Left ventricle myocardium superior (tissue), 1 donor: ENCODE results near the gene CLCN4. TPM values are rescaled to one million over a fixed set of nuclear protein-coding genes. Genes with fewer than 3 reads are reported as not detected.

ENCODE experiments used
- ATAC-seq: fragments of 200-7000 bp; cut with Tn5 transposase; one replicate; pipeline ENCODE4 v1.9.1; 2020; ENCODE audit warnings: mild to moderate bottlenecking, moderate library complexity
- DNase-seq: peaks from one replicate; pipeline ENCODE4 v3.0.0-alpha.2; 2020
- intact Hi-C: fragments of 100-400 bp; cut with micrococcal nuclease; formaldehyde crosslinking; loops from one replicate; pipeline ENCODE4 v1.11.0; 2022
- total RNA-seq: library from RNA; stranded (reverse); fragmentation: NEBNext Ultra II Directional; extraction: Animal tissue kit (Norgen Biotek cat#: 25700); gene quantifications from one replicate; pipeline ENCODE4 v1.2.1, GENCODE V29; 2021
- donor health status: DM: no; HTN: yes; CAD: no; lungs with severe emphysema.

The CLCN4 gene
- total RNA-seq, 1 donor from 2014 or later = 30.0 TPM

DNA sequence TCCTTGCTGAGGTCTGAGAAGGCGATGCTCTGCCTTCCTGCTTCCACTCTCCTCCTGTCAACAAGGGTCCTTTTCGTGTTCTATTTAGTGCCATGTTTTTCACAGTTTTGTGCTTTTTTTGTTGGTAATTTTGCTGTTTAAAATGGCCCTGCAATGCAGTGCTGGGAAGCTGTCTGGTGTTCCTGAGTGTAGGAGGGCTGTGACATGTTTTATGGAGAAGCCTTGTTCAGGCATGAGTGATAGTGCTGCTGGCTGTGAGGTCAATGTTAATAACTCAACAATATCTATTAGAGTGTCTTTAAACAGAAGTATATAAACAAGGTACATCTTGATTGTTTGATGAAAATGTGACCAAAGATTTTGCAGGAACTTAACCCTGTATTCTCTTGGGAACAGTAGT, 27.6 kb downstream of the CLCN4 start:
- DNase-seq (no peak), ATAC-seq (no peak)
- intact Hi-C loops = no loop called here

DNA sequence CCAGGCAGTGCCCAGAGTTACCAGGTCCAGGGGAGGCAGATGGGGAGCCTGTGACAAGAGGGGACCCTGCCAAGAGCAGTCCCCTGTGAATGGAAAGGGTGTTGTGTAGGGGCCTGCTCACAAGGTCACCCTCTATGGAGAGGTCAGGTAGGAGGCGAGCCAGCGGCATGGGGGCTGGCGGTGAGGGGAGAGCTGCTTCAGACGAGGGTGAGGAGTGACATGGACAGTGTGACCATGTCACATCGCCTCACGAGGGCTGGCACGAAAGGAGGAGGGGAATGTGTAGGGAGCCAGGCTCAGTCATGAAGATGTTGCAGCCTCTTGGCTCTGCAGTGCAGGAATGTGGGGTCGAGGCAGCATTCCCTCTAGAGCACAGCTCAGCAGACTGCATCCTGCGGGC, 29.6 kb downstream of the CLCN4 start:
- DNase-seq (peak; percentile 28), ATAC-seq (peak; percentile 62)
- intact Hi-C loops = no loop called here

- intact Hi-C loops = no loop called here
- no peak for DNase-seq
- ATAC-seq = no peak
Observed at GRCh38 chrX:10187421-10187820, 30.6 kb downstream of the CLCN4 start.

- ATAC-seq = peak; percentile 89
- intact Hi-C loops = loop anchor here (10.0 kb wide), 1 partner anchor 445 kb away; no protein-coding TSS in a partner anchor
- peak; percentile 68 for DNase-seq
Observed at GRCh38 chrX:10189317-10190268, 32.8 kb downstream of the CLCN4 start.

GRCh38 chrX:10190367-10190766, 33.6 kb downstream of the CLCN4 start:
- DNase-seq (no peak), ATAC-seq (peak; percentile 82)
- intact Hi-C loops = loop anchor here (10.0 kb wide), 1 partner anchor 444 kb away; no protein-coding TSS in a partner anchor

DNA sequence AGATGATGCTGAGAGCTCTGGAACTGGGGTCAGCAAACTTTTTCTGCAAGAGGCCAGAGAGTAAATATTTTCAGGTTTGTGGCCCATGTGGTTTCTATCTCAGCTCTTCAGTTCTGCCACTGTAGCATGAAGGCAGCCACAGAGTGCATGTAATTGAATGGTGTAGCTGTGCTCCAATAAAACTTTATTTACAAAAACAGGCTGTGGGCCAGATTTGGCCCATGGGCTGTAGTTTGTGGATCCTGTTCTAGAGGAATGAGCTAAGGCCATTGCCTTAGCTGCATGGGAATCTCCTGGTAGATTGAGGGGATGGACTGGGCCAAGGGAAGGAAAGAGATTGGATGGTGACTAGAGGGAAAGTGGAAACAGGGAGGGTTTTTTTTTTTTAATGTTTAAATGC, 36.8 kb downstream of the CLCN4 start:
- no peak for ATAC-seq
- no peak for DNase-seq
- intact Hi-C loops = loop anchor here (10.0 kb wide), 1 partner anchor 441 kb away; no protein-coding TSS in a partner anchor

- DNase-seq (no peak), ATAC-seq (no peak)
- intact Hi-C loops = loop anchor here (10.0 kb wide), 1 partner anchor 439 kb away; no protein-coding TSS in a partner anchor
Observed at GRCh38 chrX:10195425-10195824, 38.6 kb downstream of the CLCN4 start.

GRCh38 chrX:10195947-10196346, 39.2 kb downstream of the CLCN4 start:
- DNase-seq (no peak), ATAC-seq (no peak)
- intact Hi-C loops = loop anchor here (10.0 kb wide), 1 partner anchor 439 kb away; no protein-coding TSS in a partner anchor

- ATAC-seq (peak; percentile 95), DNase-seq (no peak)
- intact Hi-C loops = loop anchor here (10.0 kb wide), 1 partner anchor 437 kb away; no protein-coding TSS in a partner anchor
Observed at GRCh38 chrX:10197279-10198210, 40.8 kb downstream of the CLCN4 start.

GRCh38 chrX:10198254-10198653, 41.5 kb downstream of the CLCN4 start:
- DNase-seq = no peak
- intact Hi-C loops = loop anchor here (10.0 kb wide), 1 partner anchor 437 kb away; no protein-coding TSS in a partner anchor
- no peak for ATAC-seq

- no peak for ATAC-seq
- peak; percentile 44 for DNase-seq
- intact Hi-C loops = loop anchor here (10.0 kb wide), 1 partner anchor 436 kb away; no protein-coding TSS in a partner anchor
Observed at GRCh38 chrX:10199212-10199611, 42.4 kb downstream of the CLCN4 start.

DNA sequence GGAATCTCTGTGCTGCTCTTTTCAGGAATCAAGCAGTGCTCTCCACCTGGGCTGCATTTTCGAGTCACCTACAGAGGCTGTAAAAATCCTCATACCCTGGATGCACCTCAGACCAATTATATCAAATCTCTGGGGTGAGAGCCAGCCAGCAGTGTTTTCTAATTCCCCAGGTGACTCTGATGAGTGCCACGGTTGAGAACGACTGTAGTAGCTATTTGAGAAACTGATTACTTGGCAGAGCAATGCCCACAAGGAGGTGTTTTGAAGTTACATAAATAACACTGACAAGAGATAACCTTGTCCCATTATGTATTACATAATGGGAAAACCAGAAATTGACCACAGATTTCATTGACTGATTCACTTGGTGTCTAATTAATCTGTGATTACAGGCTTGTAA, 46.8 kb downstream of the CLCN4 start:
- ATAC-seq (peak; percentile 85), DNase-seq (no peak)
- intact Hi-C loops = no loop called here

DNA sequence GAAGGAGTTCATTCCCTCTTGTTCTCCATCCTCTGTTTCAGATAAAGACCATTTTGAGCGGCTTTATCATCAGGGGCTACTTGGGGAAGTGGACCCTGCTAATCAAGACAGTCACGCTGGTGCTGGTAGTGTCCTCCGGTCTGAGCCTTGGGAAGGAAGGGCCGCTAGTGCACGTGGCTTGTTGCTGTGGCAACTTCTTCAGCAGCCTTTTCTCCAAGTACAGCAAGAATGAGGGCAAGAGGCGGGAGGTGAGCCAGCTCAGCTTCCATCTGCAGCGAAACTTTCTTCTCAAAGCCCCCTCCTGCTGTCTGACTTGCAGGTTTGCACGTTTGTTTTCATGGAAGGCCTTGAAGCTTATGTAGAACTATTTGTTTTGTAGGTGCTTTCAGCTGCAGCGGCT, 49.5 kb downstream of the CLCN4 start:
- ATAC-seq = no peak
- intact Hi-C loops = no loop called here
- no peak for DNase-seq

GRCh38 chrX:10208281-10208856, 51.6 kb downstream of the CLCN4 start:
- intact Hi-C loops = no loop called here
- ATAC-seq = peak; percentile 82
- DNase-seq = peak; percentile 50

- DNase-seq (no peak), ATAC-seq (no peak)
- intact Hi-C loops = no loop called here
Observed at GRCh38 chrX:10208953-10209352, 52.2 kb downstream of the CLCN4 start.

DNA sequence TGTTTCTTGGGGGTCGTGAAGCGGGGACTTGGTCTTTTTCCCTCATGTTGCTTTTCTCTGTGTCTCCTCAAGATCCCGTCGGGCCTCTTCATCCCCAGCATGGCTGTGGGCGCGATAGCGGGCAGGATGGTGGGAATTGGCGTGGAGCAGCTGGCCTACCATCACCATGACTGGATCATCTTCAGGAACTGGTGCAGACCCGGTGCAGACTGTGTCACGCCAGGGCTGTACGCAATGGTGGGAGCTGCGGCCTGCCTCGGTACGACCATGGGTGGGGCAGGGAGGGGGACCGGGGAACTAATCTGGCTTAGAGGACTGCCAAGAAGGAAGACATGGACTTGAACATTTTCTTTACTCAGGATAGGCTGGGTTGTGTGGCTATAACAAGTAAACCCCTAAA, 55.6 kb downstream of the CLCN4 start:
- DNase-seq (no peak), ATAC-seq (no peak)
- intact Hi-C loops = no loop called here

- intact Hi-C loops = no loop called here
- DNase-seq = no peak
- ATAC-seq = no peak
Observed at GRCh38 chrX:10213716-10214115, 56.9 kb downstream of the CLCN4 start.

GRCh38 chrX:10216208-10216607, 59.4 kb downstream of the CLCN4 start:
- ATAC-seq (no peak), DNase-seq (no peak)
- intact Hi-C loops = no loop called here

- peak; percentile 78 for ATAC-seq
- no peak for DNase-seq
- intact Hi-C loops = no loop called here
Observed at GRCh38 chrX:10217198-10217597, 60.4 kb downstream of the CLCN4 start.
